ENCODE results near the gene HOXA5.

HOXA5 gene

DNA sequence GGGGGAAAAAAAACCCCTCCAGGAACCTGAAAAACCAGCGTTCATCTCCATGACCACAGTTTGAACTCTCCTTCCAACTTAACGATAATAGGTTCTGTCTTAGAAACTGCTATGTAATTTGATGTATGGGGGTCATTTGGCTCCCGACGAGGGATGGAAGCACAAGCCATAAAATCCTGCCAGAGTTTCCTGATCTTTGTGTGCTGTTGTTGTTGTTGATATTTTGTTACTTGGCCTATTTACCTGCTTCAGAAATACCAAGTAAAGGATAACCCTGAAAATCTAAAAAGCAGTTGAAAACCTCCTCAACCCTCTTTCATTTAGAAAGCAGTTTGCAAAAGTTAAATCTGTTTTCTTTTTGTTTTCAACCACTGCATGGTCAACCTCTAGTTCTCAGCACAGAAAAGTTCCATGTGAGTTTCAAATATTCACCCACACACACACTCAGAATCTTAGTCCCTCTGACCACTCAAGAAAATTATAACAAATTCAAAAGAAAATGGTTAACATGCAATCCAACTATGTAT, 31.7 kb downstream of the HOXA5 start:
- Histone ChIP-seq H3K9me3 (ENCODE audit: control insufficient read depth, insufficient read depth, low read length) (no peaks in the 10 kb centered on the region), H3K4me1 (ENCODE audit: control insufficient read depth, insufficient read depth, low read length) (peaks cover 3% of the 10 kb centered on the region), H3K9ac (ENCODE audit: low read depth, low read length) (no peak overlapping the region), H3K36me3 (ENCODE audit: control insufficient read depth, insufficient read depth, low read length) (no peaks in the 10 kb centered on the region), H3K27me3 (ENCODE audit: control insufficient read depth, insufficient read depth, low read length) (peaks cover 95% of the 10 kb centered on the region), H3K4me3 (ENCODE audit: low read depth, low read length) (no peak overlapping the region)

DNA sequence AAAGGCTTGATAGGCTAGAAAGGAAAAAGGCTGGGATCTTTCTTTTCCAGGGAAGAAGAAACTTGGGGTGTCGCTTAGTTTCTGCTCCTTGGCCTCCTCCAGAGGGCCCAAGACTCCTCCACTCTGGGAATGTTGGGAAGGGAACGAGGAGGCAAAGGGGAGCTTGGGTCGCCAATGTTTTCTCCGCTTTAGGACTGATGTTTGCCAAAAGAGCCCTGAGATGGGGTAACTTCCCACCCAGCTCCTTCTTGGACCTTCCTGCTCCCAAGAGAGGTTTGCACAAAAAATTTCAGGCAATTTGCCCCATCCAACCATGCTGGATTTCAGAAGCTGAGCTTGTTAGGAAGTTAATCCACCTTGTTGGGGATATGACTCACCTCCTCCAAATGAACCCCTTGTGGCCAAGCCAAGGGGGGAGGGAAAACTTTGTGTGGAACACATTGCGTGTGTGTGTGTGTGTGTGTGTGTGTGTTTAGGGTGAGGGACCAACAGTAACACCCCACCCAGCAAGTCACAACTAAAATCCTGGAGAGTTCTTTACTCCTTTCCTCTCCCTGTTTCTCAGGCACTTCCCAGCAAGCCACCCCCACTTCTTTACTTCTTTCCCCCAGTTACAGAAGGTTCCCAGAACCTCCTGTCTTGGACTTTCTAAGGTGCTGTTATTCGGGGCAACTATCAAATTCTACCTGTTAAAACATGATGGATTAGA, 32.3 kb downstream of the HOXA5 start:
- Histone ChIP-seq H3K9me3 (ENCODE audit: control insufficient read depth, insufficient read depth, low read length) (no peaks in the 10 kb centered on the region), H3K9ac (ENCODE audit: low read depth, low read length) (no peak overlapping the region), H3K4me3 (ENCODE audit: low read depth, low read length) (peak overlapping the region; percentile 68), H3K36me3 (ENCODE audit: control insufficient read depth, insufficient read depth, low read length) (no peaks in the 10 kb centered on the region), H3K27me3 (ENCODE audit: control insufficient read depth, insufficient read depth, low read length) (peaks cover 95% of the 10 kb centered on the region), H3K4me1 (ENCODE audit: control insufficient read depth, insufficient read depth, low read length) (peaks cover 3% of the 10 kb centered on the region)

DNA sequence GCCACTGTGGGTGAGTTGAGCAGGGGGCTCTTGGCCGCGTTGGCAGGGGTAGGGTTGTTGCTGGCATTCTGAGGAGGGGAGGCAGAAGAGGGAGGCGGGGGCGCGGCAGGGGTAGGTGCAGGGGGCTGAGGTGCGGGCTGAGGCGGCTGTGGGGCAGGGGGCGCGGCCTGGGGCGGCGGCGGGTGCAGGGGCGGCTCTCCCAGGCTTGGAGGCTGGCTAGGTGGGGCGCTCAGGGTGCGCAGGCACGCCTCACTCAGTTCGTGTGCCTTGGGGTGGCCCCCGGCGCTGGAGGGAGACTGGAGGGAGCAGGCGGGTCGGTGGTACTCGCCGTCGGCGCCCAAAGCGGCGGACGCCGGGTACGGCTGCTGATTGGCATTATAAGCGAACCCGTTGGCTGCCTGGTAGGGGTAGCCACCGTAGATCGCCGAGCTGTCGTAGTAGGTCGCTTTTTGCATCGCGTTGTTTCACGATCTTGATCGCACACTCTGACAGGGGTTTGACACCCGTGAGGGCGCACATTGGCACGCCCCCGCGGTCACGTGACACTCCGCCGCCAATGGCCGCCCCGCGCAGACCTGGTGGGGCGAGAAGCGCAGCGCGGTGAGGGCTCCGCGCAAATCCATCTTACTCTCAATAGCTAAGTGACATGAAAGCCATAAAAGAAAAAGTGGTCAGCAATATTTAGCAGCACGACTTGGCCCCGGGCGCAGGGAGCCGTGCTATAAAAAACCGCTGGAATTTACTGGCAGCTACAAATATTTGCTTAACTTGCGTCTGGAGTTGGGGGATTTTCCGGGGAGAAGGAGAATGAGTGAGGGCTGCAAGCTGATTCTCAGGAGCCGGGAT, 33.1 kb downstream of the HOXA5 start:
- no peaks in the 10 kb centered on the region for H3K9me3 ChIP-seq (ENCODE audit: control insufficient read depth, insufficient read depth, low read length)
- H3K9ac ChIP-seq (ENCODE audit: low read depth, low read length) = no peak overlapping the region
- H3K4me1 ChIP-seq (ENCODE audit: control insufficient read depth, insufficient read depth, low read length) = peaks cover 3% of the 10 kb centered on the region
- no peaks in the 10 kb centered on the region for H3K36me3 ChIP-seq (ENCODE audit: control insufficient read depth, insufficient read depth, low read length)
- H3K27me3 ChIP-seq (ENCODE audit: control insufficient read depth, insufficient read depth, low read length) = peaks cover 95% of the 10 kb centered on the region
- peak overlapping the region; percentile 68 for H3K4me3 ChIP-seq (ENCODE audit: low read depth, low read length)

DNA sequence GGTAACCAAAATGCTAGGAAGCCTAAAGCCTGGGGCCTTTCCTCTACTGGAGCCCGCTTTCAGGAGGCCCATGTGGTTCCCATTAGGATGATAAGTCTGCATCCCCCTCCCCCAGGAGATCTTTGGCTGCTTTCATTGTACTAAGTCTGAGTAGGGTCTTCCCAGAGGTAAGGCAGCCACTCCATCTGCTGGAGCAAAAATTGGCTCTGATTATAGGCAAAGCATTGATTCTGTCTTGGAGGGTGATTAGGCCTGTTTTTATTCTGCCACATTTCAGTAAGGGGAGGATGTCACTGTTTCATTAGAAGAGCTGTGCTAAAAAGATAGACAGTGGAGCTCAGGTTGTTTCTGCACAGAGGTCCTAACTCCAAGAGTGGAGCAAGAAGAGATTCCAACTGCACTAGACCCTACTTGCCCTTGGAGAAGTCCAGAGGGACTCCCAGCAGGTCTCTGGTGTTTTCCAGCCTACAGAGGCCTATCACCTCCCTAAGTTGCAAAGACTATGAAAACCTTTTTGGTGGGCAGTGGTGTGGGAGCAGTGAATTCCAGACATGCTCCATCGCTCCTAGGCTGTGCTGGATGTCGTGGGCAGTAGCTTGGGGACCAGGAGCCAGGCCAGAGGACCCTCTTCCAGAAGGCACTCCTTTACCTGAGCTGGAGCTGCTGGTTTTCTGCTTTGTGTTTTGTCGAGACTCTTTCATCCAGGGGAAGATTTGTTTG, 33.9 kb downstream of the HOXA5 start:
- H3K27me3 ChIP-seq (ENCODE audit: control insufficient read depth, insufficient read depth, low read length) = peaks cover 96% of the 10 kb centered on the region
- H3K36me3 ChIP-seq (ENCODE audit: control insufficient read depth, insufficient read depth, low read length) = no peaks in the 10 kb centered on the region
- peak overlapping the region; percentile 19 for H3K4me3 ChIP-seq (ENCODE audit: low read depth, low read length)
- peaks cover 3% of the 10 kb centered on the region for H3K4me1 ChIP-seq (ENCODE audit: control insufficient read depth, insufficient read depth, low read length)
- H3K9me3 ChIP-seq (ENCODE audit: control insufficient read depth, insufficient read depth, low read length) = no peaks in the 10 kb centered on the region
- H3K9ac ChIP-seq (ENCODE audit: low read depth, low read length) = no peak overlapping the region

DNA sequence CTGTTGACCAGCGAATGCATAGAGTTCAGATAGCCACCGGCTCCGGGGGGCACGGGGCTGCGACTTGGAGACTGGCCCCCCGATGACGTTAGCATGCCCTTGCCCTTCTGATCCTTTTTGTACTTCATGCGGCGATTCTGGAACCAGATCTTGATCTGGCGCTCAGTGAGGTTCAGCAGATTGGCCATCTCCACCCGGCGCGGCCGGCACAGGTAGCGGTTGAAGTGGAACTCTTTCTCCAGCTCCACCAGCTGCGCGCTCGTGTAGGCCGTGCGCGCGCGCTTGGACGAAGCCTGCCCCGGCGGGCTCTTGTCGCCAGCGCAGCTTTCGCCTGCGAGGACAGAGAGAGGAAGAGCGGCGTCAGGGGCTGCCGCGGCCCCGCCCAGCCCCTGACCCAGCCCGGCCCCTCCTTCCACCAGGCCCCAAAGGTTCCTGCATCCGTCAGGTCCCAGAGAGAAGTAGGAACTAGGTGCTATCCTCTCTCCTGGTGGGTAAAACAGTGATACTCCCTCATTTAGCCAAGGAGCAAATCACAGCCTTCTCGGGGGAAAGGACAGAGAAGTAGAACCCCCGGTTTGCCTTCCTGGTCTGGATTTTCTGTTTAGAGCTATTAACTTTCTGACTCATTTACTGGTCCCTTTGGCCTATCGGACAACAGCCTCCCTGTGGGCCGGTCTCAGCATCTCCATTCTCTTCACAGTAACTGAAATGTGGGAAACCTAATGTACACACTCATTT, 34.9 kb downstream of the HOXA5 start:
- H3K4me1 ChIP-seq (ENCODE audit: control insufficient read depth, insufficient read depth, low read length) = peaks cover 3% of the 10 kb centered on the region
- H3K36me3 ChIP-seq (ENCODE audit: control insufficient read depth, insufficient read depth, low read length) = no peaks in the 10 kb centered on the region
- peak overlapping the region; percentile 39 for H3K4me3 ChIP-seq (ENCODE audit: low read depth, low read length)
- peaks cover 99% of the 10 kb centered on the region for H3K27me3 ChIP-seq (ENCODE audit: control insufficient read depth, insufficient read depth, low read length)
- no peaks in the 10 kb centered on the region for H3K9me3 ChIP-seq (ENCODE audit: control insufficient read depth, insufficient read depth, low read length)
- no peak overlapping the region for H3K9ac ChIP-seq (ENCODE audit: low read depth, low read length)

DNA sequence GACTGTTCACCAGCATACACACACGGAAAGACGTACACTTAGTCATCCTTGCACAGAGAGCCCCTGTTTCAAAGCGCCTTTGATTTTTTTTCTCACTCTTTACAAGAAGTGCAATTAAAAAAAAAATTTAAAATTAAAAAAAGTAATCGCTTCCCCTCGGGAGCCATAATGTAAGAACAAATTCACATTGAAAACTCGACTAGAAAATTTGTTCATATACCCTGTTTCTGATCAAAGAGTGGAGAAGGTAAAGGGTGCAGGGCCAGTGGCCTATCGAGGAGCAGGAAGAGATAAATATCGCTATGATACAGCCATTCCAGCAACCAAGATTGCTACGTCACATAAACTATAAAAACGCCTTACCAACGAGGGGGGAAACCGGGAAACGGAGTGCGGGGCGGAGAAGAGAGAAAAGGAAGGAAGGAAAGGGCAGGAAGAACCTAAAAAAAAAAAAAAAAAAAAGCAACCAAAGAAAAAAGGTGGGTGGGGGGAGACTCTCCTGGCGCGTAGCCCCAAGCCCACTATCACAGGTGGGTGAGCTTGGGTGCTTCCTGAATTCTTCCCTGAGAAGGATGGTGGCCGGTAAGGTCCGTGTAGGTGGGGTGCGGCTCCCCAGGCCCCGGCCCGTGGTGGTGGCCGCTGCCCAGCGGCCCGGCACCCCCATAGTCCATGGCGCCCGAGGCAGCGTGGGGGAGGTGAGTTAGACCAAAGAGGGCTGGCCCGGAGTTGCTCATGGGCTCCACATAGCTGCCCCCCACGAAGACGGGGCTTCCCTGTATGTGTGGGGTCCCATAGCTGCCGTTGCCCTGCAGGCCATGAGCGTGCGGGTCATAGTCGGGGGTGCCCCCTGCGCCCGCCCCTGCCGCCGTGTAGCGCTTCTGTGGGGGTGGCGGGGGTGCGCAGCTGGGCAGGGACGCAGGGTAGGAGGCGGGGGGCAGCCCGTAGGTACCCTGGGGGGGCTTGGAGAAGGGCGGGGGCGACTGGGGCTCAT, 35.8 kb downstream of the HOXA5 start:
- Histone ChIP-seq H3K36me3 (ENCODE audit: control insufficient read depth, insufficient read depth, low read length) (no peaks in the 10 kb centered on the region), H3K4me1 (ENCODE audit: control insufficient read depth, insufficient read depth, low read length) (no peaks in the 10 kb centered on the region), H3K27me3 (ENCODE audit: control insufficient read depth, insufficient read depth, low read length) (peaks cover 99% of the 10 kb centered on the region), H3K4me3 (ENCODE audit: low read depth, low read length) (peak overlapping the region; percentile 26), H3K9ac (ENCODE audit: low read depth, low read length) (no peak overlapping the region), H3K9me3 (ENCODE audit: control insufficient read depth, insufficient read depth, low read length) (no peaks in the 10 kb centered on the region)

DNA sequence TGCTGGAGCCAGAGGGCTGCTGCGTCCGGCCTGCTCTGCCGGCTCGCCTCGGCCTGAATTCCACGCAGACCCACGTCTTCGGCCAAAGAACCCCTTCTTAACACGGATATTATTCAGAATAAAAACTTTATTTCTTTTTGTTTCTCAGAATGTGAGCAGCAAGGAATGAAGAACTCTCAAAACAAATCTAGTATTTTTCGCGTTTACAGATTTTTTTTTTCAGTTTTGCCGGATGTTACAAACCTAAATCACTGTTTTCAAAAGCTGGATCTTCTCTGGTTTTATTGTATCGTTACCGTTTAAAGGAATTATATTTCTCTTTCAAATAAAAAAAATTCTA, 36.6 kb downstream of the HOXA5 start:
- no peaks in the 10 kb centered on the region for H3K36me3 ChIP-seq (ENCODE audit: control insufficient read depth, insufficient read depth, low read length)
- H3K4me3 ChIP-seq (ENCODE audit: low read depth, low read length) = peak overlapping the region; percentile 35
- H3K9me3 ChIP-seq (ENCODE audit: control insufficient read depth, insufficient read depth, low read length) = no peaks in the 10 kb centered on the region
- H3K4me1 ChIP-seq (ENCODE audit: control insufficient read depth, insufficient read depth, low read length) = no peaks in the 10 kb centered on the region
- H3K27me3 ChIP-seq (ENCODE audit: control insufficient read depth, insufficient read depth, low read length) = peaks cover 99% of the 10 kb centered on the region
- H3K9ac ChIP-seq (ENCODE audit: low read depth, low read length) = no peak overlapping the region

DNA sequence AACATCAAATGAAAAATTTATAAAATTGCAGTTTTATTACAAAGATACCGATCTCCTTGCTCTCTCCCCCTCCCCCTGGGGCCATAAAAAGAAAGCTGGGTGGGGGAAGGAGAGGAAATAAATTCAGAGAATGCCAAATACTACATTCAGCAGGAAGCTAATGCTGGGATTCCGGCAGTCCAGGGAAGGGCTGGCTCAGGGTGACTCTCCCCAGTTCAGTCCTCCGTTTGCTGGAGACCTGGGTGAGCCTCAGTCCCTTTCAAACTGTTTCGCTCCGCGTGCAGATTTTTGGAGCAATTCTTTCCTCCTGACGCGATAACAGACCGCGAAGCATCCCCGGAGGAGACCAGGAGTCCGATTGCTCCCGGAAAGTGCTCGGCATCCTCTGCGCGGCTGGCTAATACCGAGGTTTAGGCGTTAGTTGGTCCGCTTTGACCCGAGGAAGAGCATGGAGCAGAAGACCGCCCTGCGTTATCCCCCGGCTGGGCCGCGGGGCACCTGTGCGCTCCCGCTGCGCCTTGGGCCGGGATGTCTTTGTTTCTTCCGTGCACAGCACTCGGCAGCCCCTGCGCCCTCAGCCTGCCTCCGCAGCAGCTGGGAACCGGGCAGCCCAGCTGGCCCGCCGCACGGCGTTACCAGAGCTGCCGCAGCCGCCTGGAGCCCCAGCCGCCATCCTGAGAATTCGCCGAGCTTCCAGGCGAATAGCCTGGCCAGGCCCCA, 37.1 kb downstream of the HOXA5 start:
- Histone ChIP-seq H3K4me3 (ENCODE audit: low read depth, low read length) (peak overlapping the region; percentile 35), H3K9me3 (ENCODE audit: control insufficient read depth, insufficient read depth, low read length) (no peaks in the 10 kb centered on the region), H3K4me1 (ENCODE audit: control insufficient read depth, insufficient read depth, low read length) (no peaks in the 10 kb centered on the region), H3K27me3 (ENCODE audit: control insufficient read depth, insufficient read depth, low read length) (peaks cover 99% of the 10 kb centered on the region), H3K36me3 (ENCODE audit: control insufficient read depth, insufficient read depth, low read length) (no peaks in the 10 kb centered on the region), H3K9ac (ENCODE audit: low read depth, low read length) (no peak overlapping the region)

DNA sequence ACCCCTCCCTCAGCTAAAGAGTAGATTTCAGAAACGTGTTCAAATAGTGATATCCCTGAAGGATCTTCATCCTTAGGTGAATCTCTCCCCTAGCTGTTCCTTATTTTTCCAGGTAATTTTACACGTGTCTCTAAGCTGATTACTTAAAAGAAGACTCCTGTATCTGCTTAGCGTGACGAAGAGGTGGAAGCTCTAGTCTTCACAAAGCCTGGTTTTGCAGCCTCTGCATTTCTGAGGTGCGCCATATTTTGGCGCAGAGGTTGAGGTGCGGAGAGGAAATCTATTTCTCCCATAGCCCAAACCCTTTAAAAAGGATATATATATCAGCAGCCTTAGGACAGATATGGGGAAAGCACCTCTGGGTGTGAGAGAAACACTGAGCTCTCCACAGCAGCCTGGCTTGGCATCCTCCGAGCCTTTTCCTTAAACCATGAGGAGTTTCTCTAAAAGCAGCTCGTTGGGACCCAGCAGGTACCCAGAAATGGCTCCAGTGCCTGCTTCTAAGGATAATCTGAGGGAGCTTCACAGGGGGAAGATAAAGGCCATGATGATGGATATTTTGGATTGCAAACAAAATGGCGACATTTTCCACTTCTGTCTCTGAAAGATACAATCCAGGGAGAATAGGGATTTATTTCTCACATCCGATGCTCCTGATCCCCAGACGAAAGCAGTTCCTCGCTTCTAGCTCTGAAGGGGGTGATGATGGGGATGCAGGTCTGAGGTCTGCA, 38.0 kb downstream of the HOXA5 start:
- Histone ChIP-seq H3K4me3 (ENCODE audit: low read depth, low read length) (no peak overlapping the region), H3K27me3 (ENCODE audit: control insufficient read depth, insufficient read depth, low read length) (peaks cover 99% of the 10 kb centered on the region), H3K36me3 (ENCODE audit: control insufficient read depth, insufficient read depth, low read length) (no peaks in the 10 kb centered on the region), H3K4me1 (ENCODE audit: control insufficient read depth, insufficient read depth, low read length) (peaks cover 7% of the 10 kb centered on the region), H3K9ac (ENCODE audit: low read depth, low read length) (no peak overlapping the region), H3K9me3 (ENCODE audit: control insufficient read depth, insufficient read depth, low read length) (no peaks in the 10 kb centered on the region)

Measured in iPS-15b (cell line).